Measurements from ENCODE around the gene CLK3. TPM values are rescaled to one million over a fixed set of nuclear protein-coding genes. Genes with fewer than 3 reads are reported as not detected.

The CLK3 gene
- total RNA-seq, 1 experiment from 2014 or later = 56.2 TPM

GRCh38 chr15:74569731-74570070 lies 45.9 kb upstream of the CLK3 start:
- CTCF ChIA-PET = no interaction called here

GRCh38 chr15:74571191-74571590 lies 44.4 kb upstream of the CLK3 start:
- Histone ChIP-seq H3K79me2 (ENCODE audit: low read length) (peaks cover 10% of the 10 kb centered on the region), H3F3A (ENCODE audit: low read length, unreplicated experiment) (no peaks in the 10 kb centered on the region), H3K9me2 (replicated peaks; ENCODE audit: low read length) (no peaks in the 10 kb centered on the region), H3K4me3 (ENCODE audit: low read length) (no peak overlapping the region), H3K27ac (ENCODE audit: low read length) (no peak overlapping the region), H2AFZ (ENCODE audit: low read length) (no peak overlapping the region), H3K4me1 (ENCODE audit: insufficient read depth, low read length) (no peaks in the 10 kb centered on the region), H3K9ac (ENCODE audit: low read length) (no peak overlapping the region), H4K20me1 (ENCODE audit: low read length) (no peaks in the 10 kb centered on the region), H3K9me3 (ENCODE audit: low read length) (no peaks in the 10 kb centered on the region), H3K36me3 (ENCODE audit: low read depth, low read length) (peaks cover 40% of the 10 kb centered on the region), H3K27me3 (ENCODE audit: low read length) (no peaks in the 10 kb centered on the region), H3K4me2 (ENCODE audit: low read length) (no peak overlapping the region)
- no peak for TF ChIP-seq EZH2 (IDR thresholded peaks at IDR 0.05; ENCODE audit: low read length, unreplicated experiment)
- no peak for TF ChIP-seq CTCF (conservative IDR thresholded peaks at IDR 0.05; ENCODE audit: low read depth, low read length)
- no peak for TF ChIP-seq EZH2phosphoT487 (IDR thresholded peaks at IDR 0.05; ENCODE audit: borderline replicate concordance, low read length)
- CTCF ChIA-PET = no interaction called here
- intact Hi-C loops (cut with micrococcal nuclease) = no loop called here
- ATAC-seq (no peak), DNase-seq (no peak)
- BruUV-seq (replicated peaks) = no TSS peak
- POLR2A ChIA-PET (ENCODE audit: unreplicated experiment) = no interaction called here

More at GRCh38 chr15:74569731-74570070, 45.9 kb upstream of the CLK3 start:
- Histone ChIP-seq H3F3A (ENCODE audit: low read length, unreplicated experiment) (no peaks in the 10 kb centered on the region), H3K79me2 (ENCODE audit: low read length) (peaks cover 22% of the 10 kb centered on the region), H3K27me3 (ENCODE audit: low read length) (no peaks in the 10 kb centered on the region), H3K27ac (ENCODE audit: low read length) (no peak overlapping the region), H3K9ac (ENCODE audit: low read length) (no peak overlapping the region), H3K4me1 (ENCODE audit: insufficient read depth, low read length) (no peaks in the 10 kb centered on the region), H3K36me3 (ENCODE audit: low read depth, low read length) (peaks cover 40% of the 10 kb centered on the region), H3K9me3 (ENCODE audit: low read length) (no peaks in the 10 kb centered on the region), H3K4me2 (ENCODE audit: low read length) (no peak overlapping the region), H3K4me3 (ENCODE audit: low read length) (no peak overlapping the region), H3K9me2 (replicated peaks; ENCODE audit: low read length) (no peaks in the 10 kb centered on the region), H2AFZ (ENCODE audit: low read length) (no peak overlapping the region), H4K20me1 (ENCODE audit: low read length) (0 out of 2 replicates have a peak, but pooled peaks cover 4% of the 10 kb centered on the region)
- POLR2A ChIA-PET (ENCODE audit: unreplicated experiment) = no interaction called here
- no TSS peak for BruUV-seq (replicated peaks)
- DNase-seq (no peak), ATAC-seq (no peak)
- intact Hi-C loops (cut with micrococcal nuclease) = no loop called here
- TF ChIP-seq EZH2 (IDR thresholded peaks at IDR 0.05; ENCODE audit: low read length, unreplicated experiment) (no peak), EZH2phosphoT487 (IDR thresholded peaks at IDR 0.05; ENCODE audit: borderline replicate concordance, low read length) (no peak), CTCF (conservative IDR thresholded peaks at IDR 0.05; ENCODE audit: low read depth, low read length) (no peak)

GRCh38 chr15:74573987-74574386 lies 41.6 kb upstream of the CLK3 start:
- Histone ChIP-seq H3K9ac (ENCODE audit: low read length) (no peak overlapping the region), H3K9me3 (ENCODE audit: low read length) (no peaks in the 10 kb centered on the region), H3K9me2 (replicated peaks; ENCODE audit: low read length) (no peaks in the 10 kb centered on the region), H3K27ac (ENCODE audit: low read length) (no peak overlapping the region), H3F3A (ENCODE audit: low read length, unreplicated experiment) (no peaks in the 10 kb centered on the region), H3K79me2 (ENCODE audit: low read length) (no peaks in the 10 kb centered on the region), H3K27me3 (ENCODE audit: low read length) (no peaks in the 10 kb centered on the region), H3K4me3 (ENCODE audit: low read length) (no peak overlapping the region), H4K20me1 (ENCODE audit: low read length) (no peaks in the 10 kb centered on the region), H3K4me1 (ENCODE audit: insufficient read depth, low read length) (no peaks in the 10 kb centered on the region), H3K36me3 (ENCODE audit: low read depth, low read length) (peaks cover 47% of the 10 kb centered on the region), H3K4me2 (ENCODE audit: low read length) (no peak overlapping the region), H2AFZ (ENCODE audit: low read length) (no peak overlapping the region)
- BruUV-seq (replicated peaks) = no TSS peak
- no peak for TF ChIP-seq EZH2phosphoT487 (IDR thresholded peaks at IDR 0.05; ENCODE audit: borderline replicate concordance, low read length)
- no peak for TF ChIP-seq CTCF (conservative IDR thresholded peaks at IDR 0.05; ENCODE audit: low read depth, low read length)
- TF ChIP-seq EZH2 (IDR thresholded peaks at IDR 0.05; ENCODE audit: low read length, unreplicated experiment) = no peak
- ATAC-seq (no peak), DNase-seq (peak; percentile 21)
- ChIA-PET CTCF (no interaction called here), POLR2A (ENCODE audit: unreplicated experiment) (no interaction called here)
- intact Hi-C loops (cut with micrococcal nuclease) = no loop called here
